ENCODE measurements around the gene PLEKHH1.

PLEKHH1 gene

GRCh38 chr14:67508956-67509355 lies 24.1 kb upstream of the PLEKHH1 start:
- no peak for TF ChIP-seq CTCF (IDR thresholded peaks at IDR 0.05; ENCODE audit: low read depth, low read length, missing control alignments)
- DNase-seq (ENCODE audit: extremely low read depth, low read depth), result no peak
- no peak overlapping the region for H3K4me3 ChIP-seq (replicated peaks; ENCODE audit: low read depth, low read length)

- no peak for DNase-seq (ENCODE audit: extremely low read depth, low read depth)
- H3K4me3 ChIP-seq (replicated peaks; ENCODE audit: low read depth, low read length), result no peak overlapping the region
- TF ChIP-seq CTCF (IDR thresholded peaks at IDR 0.05; ENCODE audit: low read depth, low read length, missing control alignments), result no peak
Observed at GRCh38 chr14:67510121-67510520, 23.0 kb upstream of the PLEKHH1 start.

GRCh38 chr14:67510836-67511235 lies 22.3 kb upstream of the PLEKHH1 start:
- DNase-seq (ENCODE audit: extremely low read depth, low read depth), result no peak
- no peak for TF ChIP-seq CTCF (IDR thresholded peaks at IDR 0.05; ENCODE audit: low read depth, low read length, missing control alignments)
- no peak overlapping the region for H3K4me3 ChIP-seq (replicated peaks; ENCODE audit: low read depth, low read length)

GRCh38 chr14:67512463-67513310 lies 20.4 kb upstream of the PLEKHH1 start:
- no peak for DNase-seq (ENCODE audit: extremely low read depth, low read depth)
- H3K4me3 ChIP-seq (replicated peaks; ENCODE audit: low read depth, low read length), result no peak overlapping the region

GRCh38 chr14:67513631-67514108 lies 19.4 kb upstream of the PLEKHH1 start:
- no peak overlapping the region for H3K4me3 ChIP-seq (replicated peaks; ENCODE audit: low read depth, low read length)
- TF ChIP-seq CTCF (IDR thresholded peaks at IDR 0.05; ENCODE audit: low read depth, low read length, missing control alignments), result no peak
- no peak for DNase-seq (ENCODE audit: extremely low read depth, low read depth)

More at GRCh38 chr14:67512463-67513310, 20.4 kb upstream of the PLEKHH1 start:
- no peak for TF ChIP-seq CTCF (IDR thresholded peaks at IDR 0.05; ENCODE audit: low read depth, low read length, missing control alignments)

- H3K4me3 ChIP-seq (replicated peaks; ENCODE audit: low read depth, low read length), result peak overlapping the region; percentile 55
- no peak for TF ChIP-seq CTCF (IDR thresholded peaks at IDR 0.05; ENCODE audit: low read depth, low read length, missing control alignments)
- no peak for DNase-seq (ENCODE audit: extremely low read depth, low read depth)
Observed at GRCh38 chr14:67514203-67514607, 18.9 kb upstream of the PLEKHH1 start.
